K562 (cell line): Measurements from ENCODE around the gene HOXB3. TPM values are rescaled to one million over a fixed set of nuclear protein-coding genes. Genes with fewer than 3 reads are reported as not detected.

Experiments
- BCOR ChIP-seq: fragments of 450-650 bp; IDR thresholded peaks from 2 replicates; pipeline ENCODE4 v1.6.1; 2016
- CBFA2T3 ChIP-seq: fragments of 450-650 bp; IDR thresholded peaks from 2 replicates; pipeline ENCODE4 v1.6.1; 2017
- E2F1 ChIP-seq: sonication (generic); formaldehyde crosslinking; IDR thresholded peaks from 2 replicates; pipeline ENCODE4 v1.8.1; 2023; ENCODE audit warnings: mild to moderate bottlenecking, missing genetic modification reagents, moderate library complexity
- HEY1 ChIP-seq: fragments of 250-450 bp; sonication (Bioruptor Pico); IDR thresholded peaks from 2 replicates; pipeline ENCODE4 v1.5.0; 2020; ENCODE audit warnings: mild to moderate bottlenecking, moderate library complexity, borderline replicate concordance
- NFYB ChIP-seq: IDR thresholded peaks from 2 replicates; pipeline ENCODE4 v1.6.1; 2011; ENCODE audit warnings: mild to moderate bottlenecking, moderate library complexity; ENCODE audit not compliant: insufficient read length; ENCODE audit errors: extremely low read depth
- PCBP1 ChIP-seq: fragments of 200-400 bp; formaldehyde crosslinking; IDR thresholded peaks from 2 replicates; pipeline ENCODE4 v1.6.1; 2018; ENCODE audit warnings: mild to moderate bottlenecking, low read depth, low read length; ENCODE audit not compliant: poor library complexity, severe bottlenecking
- RBFOX2 ChIP-seq: fragments of 200-400 bp; formaldehyde crosslinking; IDR thresholded peaks from 2 replicates; pipeline ENCODE4 v1.6.1; 2017; ENCODE audit warnings: low read depth, mild to moderate bottlenecking, low read length, moderate library complexity
- SLC30A9 ChIP-seq: fragments of 250-450 bp; sonication (Bioruptor Pico); IDR thresholded peaks from 2 replicates; pipeline ENCODE4 v1.8.0; 2022; ENCODE audit warnings: mild to moderate bottlenecking, moderate library complexity
- SMAD4 ChIP-seq: fragments of 250-450 bp; sonication (Bioruptor Pico); conservative IDR thresholded peaks from 2 replicates; pipeline ENCODE4 v1.8.0; 2021; ENCODE audit warnings: inconsistent platforms, mild to moderate bottlenecking, moderate library complexity
- SMARCB1 ChIP-seq: IDR thresholded peaks from 2 replicates; pipeline ENCODE4 v1.6.1; 2011; ENCODE audit warnings: improper control_type of control experiment, low read depth; ENCODE audit not compliant: insufficient read length
- TRIM24 ChIP-seq, 2 experiments: fragments of 450-650 bp; IDR thresholded peaks; 2 replicates each; pipeline ENCODE4 v1.6.1; 2016
- ZBED1 ChIP-seq: IDR thresholded peaks from 2 replicates; pipeline ENCODE4 v1.6.1; 2014
- ZFP30 ChIP-seq: fragments of 250-450 bp; sonication (Bioruptor Pico); IDR thresholded peaks from 2 replicates; pipeline ENCODE4 v1.8.0; 2022; ENCODE audit warnings: moderate library complexity, mild to moderate bottlenecking, inconsistent platforms, borderline replicate concordance
- ZNF140 ChIP-seq: fragments of 250-450 bp; sonication (Bioruptor Pico); IDR thresholded peaks from 2 replicates; pipeline ENCODE4 v1.8.0; 2021; ENCODE audit warnings: moderate library complexity, mild to moderate bottlenecking, inconsistent platforms
- ZNF274 ChIP-seq: IDR thresholded peaks from 2 replicates; pipeline ENCODE4 v1.6.1; 2011; ENCODE audit warnings: low read depth, mild to moderate bottlenecking, low read length, moderate library complexity, borderline replicate concordance
- ZNF324 ChIP-seq: fragments of 250-450 bp; sonication (Bioruptor Pico); IDR thresholded peaks from 2 replicates; pipeline ENCODE4 v1.4.0; 2020; ENCODE audit warnings: mild to moderate bottlenecking
- ZNF717 ChIP-seq: fragments of 250-450 bp; sonication (Bioruptor Pico); IDR thresholded peaks from 2 replicates; pipeline ENCODE4 v1.5.0; 2021
- polyA plus RNA-seq, 8 experiments: library from polyadenylated mRNA; depleted of rRNA in 4 of 8; stranded (reverse) in 5 of 8; unstranded in 3 of 8; fragments of >200 nt; fragmentation: Nextera tagmentation in 2 of 8; fragmentation: Illumina TruSeq in 1 of 8; extraction: Ambion mirVana in 2 of 8; extraction: Trizol in 1 of 8; gene quantifications; 2 replicates each; pipeline versions ENCODE4 v1.2.1 to v1.2.3, GENCODE V29; 2011 to 2014; ENCODE audit warnings: inconsistent platforms in 1 of 8, missing spikeins in 1 of 8
- total RNA-seq, 7 experiments: library from RNA; depleted of rRNA in 6 of 7; stranded (reverse); fragments of >200 nt in 6 of 7; fragmentation: Illumina TruSeq in 2 of 7; extraction: Trizol in 2 of 7; gene quantifications; 2 replicates each; pipeline versions ENCODE4 v1.2.1 to v1.2.3, GENCODE V29; 2011 to 2021; ENCODE audit warnings: low replicate concordance in 1 of 7
- TF ChIP-seq, protein P1 (sequence below), 3 experiments: IDR thresholded peaks in 2 of 3; conservative IDR thresholded peaks in 1 of 3; 2 replicates each; pipeline ENCODE4 v1.5.1; 2011 to 2012; ENCODE audit warnings: low read length in 3 of 3, mild to moderate bottlenecking in 3 of 3, control low read depth in 2 of 3, improper control_type of control experiment in 1 of 3, inconsistent platforms in 1 of 3, low read depth in 1 of 3, mixed read lengths in 1 of 3, moderate library complexity in 1 of 3; ENCODE audit not compliant: insufficient read depth in 2 of 3
- TF ChIP-seq, protein P2 (sequence below): sonication (generic); formaldehyde crosslinking; IDR thresholded peaks from 2 replicates; pipeline ENCODE4 v1.8.1; 2023; ENCODE audit warnings: mild to moderate bottlenecking, missing genetic modification reagents
- TF ChIP-seq, protein P3 (sequence below), 2 experiments: fragments of 450-650 bp; conservative IDR thresholded peaks; 2 replicates each; pipeline ENCODE4 v1.6.1; 2017; ENCODE audit warnings: mild to moderate bottlenecking in 2 of 2, moderate library complexity in 2 of 2
- TF ChIP-seq, protein P4 (sequence below): sonication (generic); formaldehyde crosslinking; IDR thresholded peaks from 2 replicates; pipeline ENCODE4 v1.8.0; 2022; ENCODE audit warnings: mild to moderate bottlenecking, missing genetic modification reagents
- TF ChIP-seq, protein P5 (sequence below): fragments of 450-650 bp; IDR thresholded peaks from 2 replicates; pipeline ENCODE4 v1.6.1; 2016

Gene HOXB3
- total and polyA plus RNA-seq, 9 of the 15 experiments (the other 6 are each of a cell fraction or from before 2014, with no cell fraction given): 2.4 to 41.3 (median 20.2) TPM

GRCh38 chr17:48623583-48623982 is 33.5 kb upstream of the HOXB3 start (continued):
- TF ChIP-seq ZBED1 (no peak), TRIM24 (IDR thresholded peaks at IDR 0.05) (peak in 1 of 2 experiments; percentile 74; a peak in 1 of 4 replicates), SLC30A9 (no peak), SMAD4 (CRISPR knock-in tag) (0 out of 2 replicates have a peak, but pooled peaks have one; percentile 16), CBFA2T3 (peak; percentile 73), BCOR (no peak), NFYB (no peak), ZNF274 (no peak), E2F1 (CRISPR knock-in tag) (0 out of 2 replicates have a peak, but pooled peaks have one; percentile 50), ZNF717 (CRISPR knock-in tag) (no peak), HEY1 (CRISPR knock-in tag) (0 out of 2 replicates have a peak, but pooled peaks have one; percentile 22), SMARCB1 (no peak), ZNF140 (no peak), ZFP30 (CRISPR knock-in tag) (no peak), RBFOX2 (peak; percentile 52), ZNF324 (CRISPR knock-in tag) (no peak), PCBP1 (no peak)
- TF ChIP-seq, protein P1, sequence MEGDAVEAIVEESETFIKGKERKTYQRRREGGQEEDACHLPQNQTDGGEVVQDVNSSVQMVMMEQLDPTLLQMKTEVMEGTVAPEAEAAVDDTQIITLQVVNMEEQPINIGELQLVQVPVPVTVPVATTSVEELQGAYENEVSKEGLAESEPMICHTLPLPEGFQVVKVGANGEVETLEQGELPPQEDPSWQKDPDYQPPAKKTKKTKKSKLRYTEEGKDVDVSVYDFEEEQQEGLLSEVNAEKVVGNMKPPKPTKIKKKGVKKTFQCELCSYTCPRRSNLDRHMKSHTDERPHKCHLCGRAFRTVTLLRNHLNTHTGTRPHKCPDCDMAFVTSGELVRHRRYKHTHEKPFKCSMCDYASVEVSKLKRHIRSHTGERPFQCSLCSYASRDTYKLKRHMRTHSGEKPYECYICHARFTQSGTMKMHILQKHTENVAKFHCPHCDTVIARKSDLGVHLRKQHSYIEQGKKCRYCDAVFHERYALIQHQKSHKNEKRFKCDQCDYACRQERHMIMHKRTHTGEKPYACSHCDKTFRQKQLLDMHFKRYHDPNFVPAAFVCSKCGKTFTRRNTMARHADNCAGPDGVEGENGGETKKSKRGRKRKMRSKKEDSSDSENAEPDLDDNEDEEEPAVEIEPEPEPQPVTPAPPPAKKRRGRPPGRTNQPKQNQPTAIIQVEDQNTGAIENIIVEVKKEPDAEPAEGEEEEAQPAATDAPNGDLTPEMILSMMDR (IDR thresholded peaks at IDR 0.05 in 2 of 3, conservative IDR thresholded peaks at IDR 0.05 in 1 of 3; ENCODE audit: insufficient read depth in 2 of 3, low read depth in 1 of 3, low read length in 3 of 3): no peak
- TF ChIP-seq, protein P2, sequence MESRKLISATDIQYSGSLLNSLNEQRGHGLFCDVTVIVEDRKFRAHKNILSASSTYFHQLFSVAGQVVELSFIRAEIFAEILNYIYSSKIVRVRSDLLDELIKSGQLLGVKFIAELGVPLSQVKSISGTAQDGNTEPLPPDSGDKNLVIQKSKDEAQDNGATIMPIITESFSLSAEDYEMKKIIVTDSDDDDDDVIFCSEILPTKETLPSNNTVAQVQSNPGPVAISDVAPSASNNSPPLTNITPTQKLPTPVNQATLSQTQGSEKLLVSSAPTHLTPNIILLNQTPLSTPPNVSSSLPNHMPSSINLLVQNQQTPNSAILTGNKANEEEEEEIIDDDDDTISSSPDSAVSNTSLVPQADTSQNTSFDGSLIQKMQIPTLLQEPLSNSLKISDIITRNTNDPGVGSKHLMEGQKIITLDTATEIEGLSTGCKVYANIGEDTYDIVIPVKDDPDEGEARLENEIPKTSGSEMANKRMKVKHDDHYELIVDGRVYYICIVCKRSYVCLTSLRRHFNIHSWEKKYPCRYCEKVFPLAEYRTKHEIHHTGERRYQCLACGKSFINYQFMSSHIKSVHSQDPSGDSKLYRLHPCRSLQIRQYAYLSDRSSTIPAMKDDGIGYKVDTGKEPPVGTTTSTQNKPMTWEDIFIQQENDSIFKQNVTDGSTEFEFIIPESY (CRISPR knock-in tag): no peak
- TF ChIP-seq, protein P3, sequence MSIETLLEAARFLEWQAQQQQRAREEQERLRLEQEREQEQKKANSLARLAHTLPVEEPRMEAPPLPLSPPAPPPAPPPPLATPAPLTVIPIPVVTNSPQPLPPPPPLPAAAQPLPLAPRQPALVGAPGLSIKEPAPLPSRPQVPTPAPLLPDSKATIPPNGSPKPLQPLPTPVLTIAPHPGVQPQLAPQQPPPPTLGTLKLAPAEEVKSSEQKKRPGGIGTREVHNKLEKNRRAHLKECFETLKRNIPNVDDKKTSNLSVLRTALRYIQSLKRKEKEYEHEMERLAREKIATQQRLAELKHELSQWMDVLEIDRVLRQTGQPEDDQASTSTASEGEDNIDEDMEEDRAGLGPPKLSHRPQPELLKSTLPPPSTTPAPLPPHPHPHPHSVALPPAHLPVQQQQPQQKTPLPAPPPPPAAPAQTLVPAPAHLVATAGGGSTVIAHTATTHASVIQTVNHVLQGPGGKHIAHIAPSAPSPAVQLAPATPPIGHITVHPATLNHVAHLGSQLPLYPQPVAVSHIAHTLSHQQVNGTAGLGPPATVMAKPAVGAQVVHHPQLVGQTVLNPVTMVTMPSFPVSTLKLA (conservative IDR thresholded peaks at IDR 0.05): peak; percentile 30 to 53; a peak in 2 of 4 replicates
- TF ChIP-seq, protein P4, sequence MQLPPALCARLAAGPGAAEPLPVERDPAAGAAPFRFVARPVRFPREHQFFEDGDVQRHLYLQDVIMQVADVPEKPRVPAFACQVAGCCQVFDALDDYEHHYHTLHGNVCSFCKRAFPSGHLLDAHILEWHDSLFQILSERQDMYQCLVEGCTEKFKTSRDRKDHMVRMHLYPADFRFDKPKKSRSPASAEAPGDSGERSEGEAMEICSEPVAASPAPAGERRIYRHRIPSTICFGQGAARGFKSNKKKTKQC (CRISPR knock-in tag): 0 out of 2 replicates have a peak, but pooled peaks have one; percentile 8
- TF ChIP-seq, protein P5, sequence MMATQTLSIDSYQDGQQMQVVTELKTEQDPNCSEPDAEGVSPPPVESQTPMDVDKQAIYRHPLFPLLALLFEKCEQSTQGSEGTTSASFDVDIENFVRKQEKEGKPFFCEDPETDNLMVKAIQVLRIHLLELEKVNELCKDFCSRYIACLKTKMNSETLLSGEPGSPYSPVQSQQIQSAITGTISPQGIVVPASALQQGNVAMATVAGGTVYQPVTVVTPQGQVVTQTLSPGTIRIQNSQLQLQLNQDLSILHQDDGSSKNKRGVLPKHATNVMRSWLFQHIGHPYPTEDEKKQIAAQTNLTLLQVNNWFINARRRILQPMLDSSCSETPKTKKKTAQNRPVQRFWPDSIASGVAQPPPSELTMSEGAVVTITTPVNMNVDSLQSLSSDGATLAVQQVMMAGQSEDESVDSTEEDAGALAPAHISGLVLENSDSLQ: 0 out of 2 replicates have a peak, but pooled peaks have one; percentile 10
